ENCODE results near the gene EVC2. TPM values are rescaled to one million over a fixed set of nuclear protein-coding genes. Genes with fewer than 3 reads are reported as not detected.
"Not testable (repeated sequence)": the region's sequence is repeated elsewhere in the genome, so short reads cannot be mapped to it uniquely, and the experiment has no call there.

Gene EVC2
- total RNA-seq, 2 donors from 2014 or later = 8.6 to 13.2 TPM

GRCh38 chr4:5732158-5732557 is 23.8 kb upstream of the EVC2 start:
- DNase-seq (no peak), ATAC-seq (no peak)
- intact Hi-C loops (cut with DNase I) = no loop called here
- H3K9me3 ChIP-seq = no peaks in the 10 kb centered on the region
- TF ChIP-seq CTCF (IDR thresholded peaks at IDR 0.05) (no peak), POLR2A (IDR thresholded peaks at IDR 0.05) (no peak)
- no peaks in the 10 kb centered on the region for H3K4me1 ChIP-seq
- WGBS, 2 donors = 90 to 93% methylated on average over 9 of the region's 10 CpGs
- H3K4me3 ChIP-seq = no peak overlapping the region
- H3K27ac ChIP-seq = no peak overlapping the region
- H3K27me3 ChIP-seq = no peaks in the 10 kb centered on the region
- peaks cover 0 to 4% of the 10 kb centered on the region in 2 donors for H3K36me3 ChIP-seq (replicated peaks in 1 of 2; ENCODE audit: insufficient read depth in 1 of 2, low read depth in 2 of 2)

- WGBS, 2 donors = 90 to 91% methylated on average over 27 to 29 of the region's 30 CpGs
Measured at GRCh38 chr4:5730993-5731990, 22.9 kb upstream of the EVC2 start.

GRCh38 chr4:5730436-5730835 is 22.1 kb upstream of the EVC2 start:
- WGBS, 2 donors = 84 to 87% methylated on average over 8 to 10 of the region's 10 CpGs
- ATAC-seq (no peak), DNase-seq (no peak)
- intact Hi-C loops (cut with DNase I) = no loop called here
- Histone ChIP-seq H3K27me3 (no peaks in the 10 kb centered on the region), H3K36me3 (replicated peaks in 1 of 2; ENCODE audit: insufficient read depth in 1 of 2, low read depth in 2 of 2) (peaks cover 0 to 4% of the 10 kb centered on the region in 2 donors), H3K4me3 (no peak overlapping the region), H3K4me1 (no peaks in the 10 kb centered on the region), H3K27ac (no peak overlapping the region), H3K9me3 (no peaks in the 10 kb centered on the region)
- TF ChIP-seq CTCF (IDR thresholded peaks at IDR 0.05) = no peak
- TF ChIP-seq POLR2A (IDR thresholded peaks at IDR 0.05) = no peak

More at GRCh38 chr4:5730993-5731990, 22.9 kb upstream of the EVC2 start:
- peaks cover 0 to 4% of the 10 kb centered on the region in 2 donors for H3K36me3 ChIP-seq (replicated peaks in 1 of 2; ENCODE audit: insufficient read depth in 1 of 2, low read depth in 2 of 2)
- no peaks in the 10 kb centered on the region for H3K4me1 ChIP-seq
- intact Hi-C loops (cut with DNase I) = no loop called here
- no peak overlapping the region for H3K27ac ChIP-seq
- ATAC-seq = no peak
- no peaks in the 10 kb centered on the region for H3K9me3 ChIP-seq
- no peak for TF ChIP-seq CTCF (IDR thresholded peaks at IDR 0.05)
- TF ChIP-seq POLR2A (IDR thresholded peaks at IDR 0.05) = no peak
- no peaks in the 10 kb centered on the region for H3K27me3 ChIP-seq
- DNase-seq = no peak
- no peak overlapping the region for H3K4me3 ChIP-seq

GRCh38 chr4:5728412-5728811 is 20.1 kb upstream of the EVC2 start:
- H3K36me3 ChIP-seq (replicated peaks in 1 of 2; ENCODE audit: insufficient read depth in 1 of 2, low read depth in 2 of 2); H3K4me1 ChIP-seq; H3K27me3 ChIP-seq; H3K9me3 ChIP-seq; H3K4me3 ChIP-seq; intact Hi-C loops (cut with DNase I); DNase-seq; ATAC-seq; H3K27ac ChIP-seq: not testable (repeated sequence)
- WGBS, 2 donors = 53 to 75% methylated on average over 2 of the region's 2 CpGs

- WGBS, 2 donors = 83 to 89% methylated on average over 7 of the region's 7 CpGs
- Histone ChIP-seq H3K27me3 (no peaks in the 10 kb centered on the region), H3K27ac (no peak overlapping the region), H3K9me3 (no peaks in the 10 kb centered on the region), H3K4me1 (peaks cover 25% of the 10 kb centered on the region), H3K4me3 (no peak overlapping the region), H3K36me3 (replicated peaks in 1 of 2; ENCODE audit: insufficient read depth in 1 of 2, low read depth in 2 of 2) (peaks cover 0 to 2% of the 10 kb centered on the region in 2 donors)
- DNase-seq (no peak), ATAC-seq (no peak)
- intact Hi-C loops (cut with DNase I) = no loop called here
- TF ChIP-seq CTCF (IDR thresholded peaks at IDR 0.05) = no peak
- no peak for TF ChIP-seq POLR2A (IDR thresholded peaks at IDR 0.05)
Measured at GRCh38 chr4:5724377-5724776, 16.0 kb upstream of the EVC2 start.

All from body of pancreas (tissue), 4 donors.